Keratinocyte (primary cell): ENCODE measurements around the gene EXOC3. TPM values are rescaled to one million over a fixed set of nuclear protein-coding genes. Genes with fewer than 3 reads are reported as not detected.
"Not testable (repeated sequence)": the region's sequence is repeated elsewhere in the genome, so short reads cannot be mapped to it uniquely, and the experiment has no call there.

ENCODE experiments used
- DNase-seq: peaks from one replicate; pipeline ENCODE4 v3.0.0-alpha.2; 2011; ENCODE audit warnings: low read depth, missing footprints, low spot score
- FAIRE-seq: peaks from 2 replicates; lab custom pipeline; 2011; peaks lifted over from hg19 to GRCh38; lab: Jason Lieb, UNC
- H2AFZ ChIP-seq: 2 replicates; pipeline ENCODE4 v1.6.0; 2012; ENCODE audit warnings: low read length, control low read depth, inconsistent platforms; ENCODE audit not compliant: control insufficient read depth
- H3K27ac ChIP-seq: 2 replicates; pipeline ENCODE4 v1.5.1; 2011; ENCODE audit warnings: low read length; ENCODE audit not compliant: control insufficient read depth, insufficient read depth
- H3K27me3 ChIP-seq: 3 replicates; pipeline ENCODE4 v1.6.0; 2011; ENCODE audit warnings: low read length; ENCODE audit not compliant: control insufficient read depth, insufficient read depth; ENCODE audit errors: extremely low read depth
- H3K36me3 ChIP-seq, 2 experiments: 2 replicates in 1 of 2; 3 replicates in 1 of 2; pipeline ENCODE4 v1.5.1; 2011; ENCODE audit warnings: low read length in 2 of 2, mild to moderate bottlenecking in 1 of 2; ENCODE audit not compliant: control insufficient read depth in 2 of 2, insufficient read depth in 2 of 2; ENCODE audit errors: extremely low read depth in 1 of 2
- H3K4me1 ChIP-seq: 3 replicates; pipeline ENCODE4 v1.5.1; 2011; ENCODE audit warnings: low read length; ENCODE audit not compliant: control insufficient read depth, insufficient read depth; ENCODE audit errors: extremely low read depth
- H3K4me2 ChIP-seq: 3 replicates; pipeline ENCODE4 v1.6.0; 2011; ENCODE audit warnings: low read depth, low read length; ENCODE audit not compliant: control insufficient read depth, insufficient read depth; ENCODE audit errors: extremely low read depth
- H3K4me3 ChIP-seq, 3 experiments: fragments of 200-600 bp in 1 of 3; sonication (generic) in 1 of 3; 2 replicates in 2 of 3; 3 replicates in 1 of 3; pipeline ENCODE4 v1.5.1; 2011 to 2016; ENCODE audit warnings: low read length in 3 of 3, mild to moderate bottlenecking in 3 of 3, control low read depth in 2 of 3, inconsistent platforms in 1 of 3, low read depth in 1 of 3, mixed read lengths in 1 of 3, mixed run types in 1 of 3, moderate library complexity in 1 of 3; ENCODE audit not compliant: control insufficient read depth in 2 of 3, insufficient read depth in 2 of 3; ENCODE audit errors: extremely low read depth in 1 of 3
- H3K79me2 ChIP-seq: 2 replicates; pipeline ENCODE4 v1.6.0; 2012; ENCODE audit warnings: low read length; ENCODE audit not compliant: control insufficient read depth, insufficient read depth
- H3K9ac ChIP-seq: 3 replicates; pipeline ENCODE4 v1.6.0; 2011; ENCODE audit warnings: low read length; ENCODE audit not compliant: control insufficient read depth, insufficient read depth; ENCODE audit errors: extremely low read depth
- H3K9me1 ChIP-seq: 3 replicates; pipeline ENCODE4 v1.6.0; 2011; ENCODE audit warnings: low read length; ENCODE audit not compliant: control insufficient read depth, insufficient read depth; ENCODE audit errors: extremely low read depth
- H3K9me3 ChIP-seq: 2 replicates; pipeline ENCODE4 v1.5.1; 2012; ENCODE audit warnings: low read depth, low read length; ENCODE audit not compliant: control insufficient read depth
- H4K20me1 ChIP-seq: 3 replicates; pipeline ENCODE4 v1.6.0; 2011; ENCODE audit warnings: low read length; ENCODE audit not compliant: control insufficient read depth, insufficient read depth; ENCODE audit errors: extremely low read depth
- CTCF ChIP-seq, 3 experiments: IDR thresholded peaks in 1 of 3; conservative IDR thresholded peaks in 1 of 3; optimal IDR thresholded peaks in 1 of 3; 2 replicates in 2 of 3; 3 replicates in 1 of 3; pipeline versions ENCODE3 to v1.5.1; 2011; ENCODE audit warnings: low read length in 3 of 3, mild to moderate bottlenecking in 3 of 3, moderate library complexity in 2 of 3, control low read depth in 1 of 3, inconsistent platforms in 1 of 3; ENCODE audit not compliant: insufficient read depth in 2 of 3; ENCODE audit errors: extremely low read depth in 1 of 3
- EZH2 ChIP-seq: IDR thresholded peaks from one replicate; pipeline ENCODE4 v1.6.1; 2012; ENCODE audit warnings: inconsistent platforms, mild to moderate bottlenecking, low read length, moderate library complexity
- dilution Hi-C: fragments of 300-500 bp; cut with MboI; formaldehyde crosslinking; loops from one replicate; pipeline ENCODE4 v1.7.0; 2020; ENCODE audit warnings: low sequenced_read_pairs; ENCODE audit not compliant: extremely low pct_ligation_motif_present
- polyA plus RNA-seq, 5 experiments: library from polyadenylated mRNA; depleted of rRNA in 3 of 5; stranded (reverse) in 3 of 5; stranded (forward) in 1 of 5; unstranded in 1 of 5; fragments of >200 nt; gene quantifications; 1 replicate in 1 of 5; 2 replicates in 3 of 5; 3 replicates in 1 of 5; pipeline versions ENCODE4 v1.2.1 to v1.2.3, GENCODE V29; 2011 to 2012; ENCODE audit warnings: missing spikeins in 2 of 5, low read depth in 1 of 5, low replicate concordance in 1 of 5

Gene EXOC3
- polyA plus RNA-seq, 1 donor (not counting 4 experiments of a cell fraction or from before 2014, with no cell fraction given), result 14.2 TPM

DNA sequence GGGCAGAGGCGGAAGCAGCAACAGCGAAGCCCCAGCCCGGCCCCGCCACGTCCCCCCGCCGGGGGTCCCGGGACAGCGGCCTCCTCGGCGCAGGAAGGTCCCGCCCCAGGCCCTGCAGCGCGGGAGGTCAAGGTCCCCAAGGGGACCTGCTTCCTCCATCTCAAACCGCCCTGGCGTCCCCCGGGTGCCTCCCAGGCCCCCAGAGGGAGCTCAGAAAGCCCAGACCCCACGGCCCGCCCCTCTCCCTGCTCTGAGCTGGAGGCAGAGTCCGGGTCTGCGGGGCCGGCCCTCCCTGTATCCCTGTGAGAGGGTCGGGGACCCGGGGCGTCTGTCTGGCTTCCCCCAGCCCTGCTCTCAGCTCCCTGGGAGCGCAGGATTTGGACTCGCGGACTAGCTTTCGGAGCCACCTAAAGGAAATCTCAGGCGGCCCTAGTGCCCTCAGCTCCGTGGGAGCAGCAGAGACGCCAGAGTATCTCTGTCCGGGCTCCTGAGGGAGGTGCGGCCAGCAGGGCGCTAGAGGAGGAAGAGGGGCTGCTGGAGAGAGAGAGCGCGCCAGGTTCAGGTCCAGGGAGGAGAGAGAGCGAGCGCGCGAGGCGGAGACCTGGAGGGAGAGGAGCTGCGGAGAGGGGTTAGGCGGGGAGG, 30.7 kb downstream of the EXOC3 start:
- peak overlapping the region; percentile 15 for H2AFZ ChIP-seq
- no peaks in the 10 kb centered on the region for H3K9me3 ChIP-seq
- TF ChIP-seq EZH2, result no peak
- TF ChIP-seq CTCF (optimal IDR thresholded peaks at IDR 0.05 in 1 of 3, IDR thresholded peaks at IDR 0.05 in 1 of 3, conservative IDR thresholded peaks at IDR 0.05 in 1 of 3; ENCODE audit: extremely low read depth in 1 of 3, insufficient read depth in 2 of 3, low read length in 3 of 3), result no peak
- peak overlapping the region; percentile 86 for H3K4me2 ChIP-seq
- H3K4me3 ChIP-seq, result peak overlapping the region; percentile 72 to 83 (median 81)
- peak overlapping the region; percentile 40 for H3K27ac ChIP-seq
- dilution Hi-C loops, result no loop called here
- H3K9me1 ChIP-seq, result no peaks in the 10 kb centered on the region
- H3K4me1 ChIP-seq, result peaks cover 20% of the 10 kb centered on the region
- no peaks in the 10 kb centered on the region for H4K20me1 ChIP-seq
- H3K36me3 ChIP-seq, result peaks cover 0 to 5% of the 10 kb centered on the region in 2 experiments
- peak overlapping the region; percentile 72 for H3K9ac ChIP-seq
- DNase-seq (no peak), FAIRE-seq (no peak)
- H3K79me2 ChIP-seq, result peaks cover 16% of the 10 kb centered on the region
- H3K27me3 ChIP-seq, result peaks cover 26% of the 10 kb centered on the region

DNA sequence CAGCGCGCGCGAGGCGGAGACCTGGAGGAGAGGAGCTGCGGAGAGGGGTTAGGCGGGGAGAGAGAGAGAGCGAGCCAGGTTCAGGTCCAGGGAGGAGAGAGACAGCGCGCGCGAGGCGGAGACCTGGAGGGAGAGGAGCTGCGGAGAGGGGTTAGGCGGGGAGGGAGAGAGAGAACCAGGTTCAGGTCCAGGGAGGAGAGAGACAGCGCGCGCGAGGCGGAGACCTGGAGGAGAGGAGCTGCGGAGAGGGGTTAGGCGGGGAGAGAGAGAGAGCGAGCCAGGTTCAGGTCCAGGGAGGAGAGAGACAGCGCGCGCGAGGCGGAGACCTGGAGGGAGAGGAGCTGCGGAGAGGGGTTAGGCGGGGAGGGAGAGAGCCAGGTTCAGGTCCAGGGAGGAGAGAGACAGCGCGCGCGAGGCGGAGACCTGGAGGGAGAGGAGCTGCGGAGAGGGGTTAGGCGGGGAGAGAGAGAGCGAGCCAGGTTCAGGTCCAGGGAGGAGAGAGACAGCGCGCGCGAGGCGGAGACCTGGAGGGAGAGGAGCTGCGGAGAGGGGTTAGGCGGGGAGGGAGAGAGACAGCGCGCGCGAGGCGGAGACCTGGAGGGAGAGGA, 31.4 kb downstream of the EXOC3 start:
- FAIRE-seq, H3K9ac ChIP-seq, H4K20me1 ChIP-seq, DNase-seq, H2AFZ ChIP-seq, H3K9me3 ChIP-seq, dilution Hi-C loops, H3K36me3 ChIP-seq, H3K27ac ChIP-seq, H3K9me1 ChIP-seq: not testable (repeated sequence)
- Histone ChIP-seq H3K4me3 (peak overlapping the region; percentile 72 to 83 (median 81)), H3K4me2 (peak overlapping the region; percentile 86), H3K4me1 (peaks cover 20% of the 10 kb centered on the region), H3K27me3 (peaks cover 26% of the 10 kb centered on the region), H3K79me2 (peaks cover 16% of the 10 kb centered on the region)
